WTC11 (cell line): Measurements from ENCODE around the gene KLHDC4.

Experiments
- ETV6 ChIP-seq: sonication (generic); formaldehyde crosslinking; IDR thresholded peaks from 2 replicates; pipeline ENCODE4 v1.8.1; 2022; ENCODE audit warnings: mild to moderate bottlenecking, missing genetic modification reagents
- NR1H2 ChIP-seq: sonication (generic); formaldehyde crosslinking; IDR thresholded peaks from 2 replicates; pipeline ENCODE4 v1.9.0; 2021; ENCODE audit warnings: mild to moderate bottlenecking, moderate library complexity, missing genetic modification reagents
- TCF7 ChIP-seq: sonication (generic); formaldehyde crosslinking; IDR thresholded peaks from 2 replicates; pipeline ENCODE4 v1.8.0; 2022; ENCODE audit warnings: mild to moderate bottlenecking, low read depth, missing genetic modification reagents, moderate library complexity
- TF ChIP-seq, protein P1 (sequence below): fragments of 200-600 bp; IDR thresholded peaks from 2 replicates; pipeline ENCODE4 v1.8.0; 2022; ENCODE audit warnings: antibody characterized with exemption
- TF ChIP-seq, protein P2 (sequence below): sonication (generic); formaldehyde crosslinking; conservative IDR thresholded peaks from 2 replicates; pipeline ENCODE4 v1.8.1; 2023; ENCODE audit warnings: mild to moderate bottlenecking, low read depth, missing genetic modification reagents, moderate library complexity
- TF ChIP-seq, protein P3 (sequence below): sonication (generic); formaldehyde crosslinking; IDR thresholded peaks from 2 replicates; pipeline ENCODE4 v1.8.1; 2023; ENCODE audit warnings: mild to moderate bottlenecking, missing genetic modification reagents, moderate library complexity

DNA sequence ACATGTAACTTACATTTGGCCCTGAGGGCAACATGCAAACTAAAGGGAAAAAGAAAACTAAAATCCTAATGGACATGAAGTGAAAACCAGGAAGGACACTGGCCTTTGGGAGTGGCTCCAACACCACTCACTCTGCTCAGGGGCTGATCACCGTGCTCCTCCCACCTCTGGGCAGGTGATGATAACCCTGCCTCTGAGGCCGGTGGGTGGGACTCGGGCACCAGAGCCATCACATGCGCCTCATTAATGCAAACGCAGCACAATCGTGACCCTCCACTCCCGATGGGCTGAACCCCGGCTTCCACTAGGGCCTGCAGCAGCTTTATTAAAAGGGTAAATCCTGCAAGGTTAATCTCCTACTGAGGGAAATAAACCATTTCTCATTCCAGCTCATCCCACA is 4.7 kb downstream of the KLHDC4 start:
- TF ChIP-seq, protein P1, sequence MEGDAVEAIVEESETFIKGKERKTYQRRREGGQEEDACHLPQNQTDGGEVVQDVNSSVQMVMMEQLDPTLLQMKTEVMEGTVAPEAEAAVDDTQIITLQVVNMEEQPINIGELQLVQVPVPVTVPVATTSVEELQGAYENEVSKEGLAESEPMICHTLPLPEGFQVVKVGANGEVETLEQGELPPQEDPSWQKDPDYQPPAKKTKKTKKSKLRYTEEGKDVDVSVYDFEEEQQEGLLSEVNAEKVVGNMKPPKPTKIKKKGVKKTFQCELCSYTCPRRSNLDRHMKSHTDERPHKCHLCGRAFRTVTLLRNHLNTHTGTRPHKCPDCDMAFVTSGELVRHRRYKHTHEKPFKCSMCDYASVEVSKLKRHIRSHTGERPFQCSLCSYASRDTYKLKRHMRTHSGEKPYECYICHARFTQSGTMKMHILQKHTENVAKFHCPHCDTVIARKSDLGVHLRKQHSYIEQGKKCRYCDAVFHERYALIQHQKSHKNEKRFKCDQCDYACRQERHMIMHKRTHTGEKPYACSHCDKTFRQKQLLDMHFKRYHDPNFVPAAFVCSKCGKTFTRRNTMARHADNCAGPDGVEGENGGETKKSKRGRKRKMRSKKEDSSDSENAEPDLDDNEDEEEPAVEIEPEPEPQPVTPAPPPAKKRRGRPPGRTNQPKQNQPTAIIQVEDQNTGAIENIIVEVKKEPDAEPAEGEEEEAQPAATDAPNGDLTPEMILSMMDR: no peak
- TF ChIP-seq, protein P2, sequence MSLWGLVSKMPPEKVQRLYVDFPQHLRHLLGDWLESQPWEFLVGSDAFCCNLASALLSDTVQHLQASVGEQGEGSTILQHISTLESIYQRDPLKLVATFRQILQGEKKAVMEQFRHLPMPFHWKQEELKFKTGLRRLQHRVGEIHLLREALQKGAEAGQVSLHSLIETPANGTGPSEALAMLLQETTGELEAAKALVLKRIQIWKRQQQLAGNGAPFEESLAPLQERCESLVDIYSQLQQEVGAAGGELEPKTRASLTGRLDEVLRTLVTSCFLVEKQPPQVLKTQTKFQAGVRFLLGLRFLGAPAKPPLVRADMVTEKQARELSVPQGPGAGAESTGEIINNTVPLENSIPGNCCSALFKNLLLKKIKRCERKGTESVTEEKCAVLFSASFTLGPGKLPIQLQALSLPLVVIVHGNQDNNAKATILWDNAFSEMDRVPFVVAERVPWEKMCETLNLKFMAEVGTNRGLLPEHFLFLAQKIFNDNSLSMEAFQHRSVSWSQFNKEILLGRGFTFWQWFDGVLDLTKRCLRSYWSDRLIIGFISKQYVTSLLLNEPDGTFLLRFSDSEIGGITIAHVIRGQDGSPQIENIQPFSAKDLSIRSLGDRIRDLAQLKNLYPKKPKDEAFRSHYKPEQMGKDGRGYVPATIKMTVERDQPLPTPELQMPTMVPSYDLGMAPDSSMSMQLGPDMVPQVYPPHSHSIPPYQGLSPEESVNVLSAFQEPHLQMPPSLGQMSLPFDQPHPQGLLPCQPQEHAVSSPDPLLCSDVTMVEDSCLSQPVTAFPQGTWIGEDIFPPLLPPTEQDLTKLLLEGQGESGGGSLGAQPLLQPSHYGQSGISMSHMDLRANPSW: no peak
- TF ChIP-seq, protein P3, sequence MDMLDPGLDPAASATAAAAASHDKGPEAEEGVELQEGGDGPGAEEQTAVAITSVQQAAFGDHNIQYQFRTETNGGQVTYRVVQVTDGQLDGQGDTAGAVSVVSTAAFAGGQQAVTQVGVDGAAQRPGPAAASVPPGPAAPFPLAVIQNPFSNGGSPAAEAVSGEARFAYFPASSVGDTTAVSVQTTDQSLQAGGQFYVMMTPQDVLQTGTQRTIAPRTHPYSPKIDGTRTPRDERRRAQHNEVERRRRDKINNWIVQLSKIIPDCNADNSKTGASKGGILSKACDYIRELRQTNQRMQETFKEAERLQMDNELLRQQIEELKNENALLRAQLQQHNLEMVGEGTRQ: no peak
- TF ChIP-seq NR1H2 (CRISPR knock-in tag) (no peak), TCF7 (no peak), ETV6 (CRISPR knock-in tag) (no peak)
